AG04450 (cell line): Measurements from ENCODE around the gene HNRNPC. TPM values are rescaled to one million over a fixed set of nuclear protein-coding genes. Genes with fewer than 3 reads are reported as not detected.
A peak's percentile ranks its signal among the peaks of the same experiment; 100 is the strongest.

Source experiments
- CTCF ChIA-PET: fragments of 300-600, 350-600 bp; formaldehyde crosslinking; extraction: SDS; loops from one replicate; lab custom pipeline; 2022; ENCODE audit warnings: antibody characterized with exemption, inconsistent platforms; lab: Charles Lee
- POLR2A ChIA-PET: fragments of 350-600 bp; formaldehyde crosslinking; extraction: SDS; loops from one replicate; lab custom pipeline; 2021; ENCODE audit warnings: antibody characterized with exemption, inconsistent platforms; lab: Yijun Ruan, JAX
- DNase-seq: peaks from one replicate; pipeline ENCODE4 v3.0.0-alpha.2; 2011; ENCODE audit warnings: low read depth, low spot score
- H3K27ac ChIP-seq: one replicate; pipeline ENCODE4 v1.5.1; 2012; ENCODE audit warnings: low read depth, low read length, control low read depth
- H3K27me3 ChIP-seq: one replicate; pipeline ENCODE4 v1.6.0; 2012; ENCODE audit warnings: low read length; ENCODE audit not compliant: control insufficient read depth, insufficient read depth
- H3K4me3 ChIP-seq: 2 replicates; pipeline ENCODE4 v1.5.1; 2011; ENCODE audit warnings: mild to moderate bottlenecking, low read depth, low read length, control low read depth
- H3K9me3 ChIP-seq: 2 replicates; pipeline ENCODE4 v1.5.1; 2012; ENCODE audit warnings: low read length; ENCODE audit not compliant: control insufficient read depth, insufficient read depth
- polyA plus RNA-seq: library from polyadenylated mRNA; depleted of rRNA; stranded (reverse); fragments of >200 nt; gene quantifications from 2 replicates; pipeline ENCODE4 v1.2.3, GENCODE V29; 2011
- TF ChIP-seq, protein P1 (sequence below): IDR thresholded peaks from 2 replicates; pipeline ENCODE4 v1.5.1; 2011; ENCODE audit warnings: low read depth, low read length, control low read depth, inconsistent platforms

HNRNPC gene
- polyA plus RNA-seq, 1 experiment = 828 TPM

- CTCF ChIA-PET = interaction anchor here (0.6 kb wide), 1 partner anchor 101 kb away, joined by 3 read pairs; no protein-coding TSS in a partner anchor
- POLR2A ChIA-PET = interaction anchor here (0.6 to 1.5 kb wide), 2 partner anchors 10 to 24 kb away, joined by 5 to 8 read pairs; no protein-coding TSS in a partner anchor
- Histone ChIP-seq H3K27me3 (no peaks in the 10 kb centered on the region), H3K9me3 (no peaks in the 10 kb centered on the region), H3K27ac (no peak overlapping the region), H3K4me3 (no peak overlapping the region)
- TF ChIP-seq, protein P1, sequence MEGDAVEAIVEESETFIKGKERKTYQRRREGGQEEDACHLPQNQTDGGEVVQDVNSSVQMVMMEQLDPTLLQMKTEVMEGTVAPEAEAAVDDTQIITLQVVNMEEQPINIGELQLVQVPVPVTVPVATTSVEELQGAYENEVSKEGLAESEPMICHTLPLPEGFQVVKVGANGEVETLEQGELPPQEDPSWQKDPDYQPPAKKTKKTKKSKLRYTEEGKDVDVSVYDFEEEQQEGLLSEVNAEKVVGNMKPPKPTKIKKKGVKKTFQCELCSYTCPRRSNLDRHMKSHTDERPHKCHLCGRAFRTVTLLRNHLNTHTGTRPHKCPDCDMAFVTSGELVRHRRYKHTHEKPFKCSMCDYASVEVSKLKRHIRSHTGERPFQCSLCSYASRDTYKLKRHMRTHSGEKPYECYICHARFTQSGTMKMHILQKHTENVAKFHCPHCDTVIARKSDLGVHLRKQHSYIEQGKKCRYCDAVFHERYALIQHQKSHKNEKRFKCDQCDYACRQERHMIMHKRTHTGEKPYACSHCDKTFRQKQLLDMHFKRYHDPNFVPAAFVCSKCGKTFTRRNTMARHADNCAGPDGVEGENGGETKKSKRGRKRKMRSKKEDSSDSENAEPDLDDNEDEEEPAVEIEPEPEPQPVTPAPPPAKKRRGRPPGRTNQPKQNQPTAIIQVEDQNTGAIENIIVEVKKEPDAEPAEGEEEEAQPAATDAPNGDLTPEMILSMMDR = no peak
- no peak for DNase-seq
Measured at GRCh38 chr14:21245813-21246212, 23.4 kb downstream of the HNRNPC start.

DNA sequence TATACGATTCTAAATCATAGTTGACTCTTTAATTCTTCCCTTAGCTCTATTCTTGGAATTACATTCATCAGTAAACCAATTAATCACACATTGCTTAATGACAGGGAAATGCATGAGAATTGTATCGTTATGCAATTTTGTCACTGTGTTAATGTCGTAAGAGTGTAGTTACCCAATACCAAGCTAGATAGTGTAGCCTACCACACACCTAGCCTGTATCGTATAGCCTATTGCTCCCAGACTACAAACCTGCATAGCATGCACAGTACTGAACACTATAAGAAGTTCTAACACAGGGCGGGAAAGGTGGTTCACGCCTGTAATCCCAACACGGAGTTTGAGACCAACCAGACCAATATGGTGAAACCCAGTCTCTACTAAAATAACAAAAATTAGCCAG, 24.7 kb downstream of the HNRNPC start:
- CTCF ChIA-PET = interaction anchor here (1.6 kb wide), 1 partner anchor 12 kb away, joined by 3 read pairs; no protein-coding TSS in a partner anchor
- H3K27ac ChIP-seq = no peak overlapping the region
- H3K27me3 ChIP-seq = no peaks in the 10 kb centered on the region

DNA sequence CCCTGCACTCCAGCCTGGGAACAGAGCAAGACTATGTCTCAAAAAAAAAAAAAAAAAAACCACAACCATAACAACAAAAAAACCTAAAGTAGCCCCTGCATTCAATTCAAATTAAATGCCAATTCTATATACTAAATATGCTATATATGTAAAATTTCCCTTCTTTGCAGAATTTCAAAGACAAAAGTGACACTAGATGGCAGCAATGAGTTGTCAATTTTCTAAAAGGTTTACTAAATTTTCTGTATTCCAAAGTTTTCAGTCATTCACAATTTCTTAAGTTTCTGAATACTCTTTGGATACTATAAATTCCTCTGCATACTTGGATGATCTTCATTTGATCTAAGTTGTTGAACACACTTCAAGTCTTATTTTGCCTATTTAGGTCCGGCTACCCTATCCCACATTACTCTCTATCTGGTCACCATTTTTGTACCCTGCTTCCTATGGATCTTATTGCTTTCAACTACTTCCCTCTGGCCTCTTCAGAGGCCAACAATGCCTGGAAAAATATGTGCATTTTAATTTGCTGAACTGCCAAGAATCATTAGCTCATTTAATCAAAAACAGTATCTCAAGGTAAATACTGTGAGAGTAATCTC, 27.9 kb downstream of the HNRNPC start:
- Histone ChIP-seq H3K27me3 (no peaks in the 10 kb centered on the region), H3K9me3 (no peaks in the 10 kb centered on the region), H3K4me3 (no peak overlapping the region), H3K27ac (no peak overlapping the region)
- ChIA-PET POLR2A (interaction anchor here (1.6 kb wide), 1 partner anchor 10 kb away, joined by 5 read pairs; no protein-coding TSS in a partner anchor), CTCF (interaction anchor here (0.6 to 3.0 kb wide), 5 partner anchors 9 to 21 kb away, joined by 3 to 18 read pairs (median 6); no protein-coding TSS in a partner anchor)
- TF ChIP-seq, protein P1 = peak; percentile 44
- DNase-seq = peak; percentile 11

More for the DNA sequence above, 24.7 kb downstream of the HNRNPC start:
- no peak overlapping the region for H3K4me3 ChIP-seq
- TF ChIP-seq, protein P1 = no peak
- no peaks in the 10 kb centered on the region for H3K9me3 ChIP-seq
- no peak for DNase-seq
- POLR2A ChIA-PET = interaction anchor here (0.6 to 0.7 kb wide), 2 partner anchors 9 to 152 kb away, joined by 3 to 5 read pairs; no protein-coding TSS in a partner anchor

DNA sequence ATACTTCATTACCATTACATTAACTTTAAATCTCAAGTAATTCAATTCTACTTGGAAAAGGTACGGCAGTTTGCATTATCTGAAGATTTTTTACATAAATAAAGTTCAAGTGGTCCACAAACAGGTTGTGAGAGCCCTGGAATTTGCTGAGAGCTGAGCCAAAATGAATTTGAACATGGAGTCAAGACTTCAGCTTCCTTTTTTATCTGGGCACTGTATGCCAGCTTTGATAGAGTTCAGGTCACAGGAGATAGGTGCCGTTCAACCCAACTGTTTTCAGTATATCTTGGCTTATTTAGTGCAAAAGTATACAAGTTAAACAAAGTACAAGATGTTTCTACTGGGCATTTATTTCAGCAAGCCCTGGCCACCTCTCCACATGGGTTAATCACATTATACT, 28.8 kb downstream of the HNRNPC start:
- ChIA-PET POLR2A (no interaction called here), CTCF (interaction anchor here (0.6 to 3.0 kb wide), 6 partner anchors 8 to 96 kb away, joined by 3 to 18 read pairs (median 3); no protein-coding TSS in a partner anchor)
- no peak overlapping the region for H3K4me3 ChIP-seq
- H3K27ac ChIP-seq = no peak overlapping the region
- H3K27me3 ChIP-seq = no peaks in the 10 kb centered on the region
- DNase-seq = no peak
- TF ChIP-seq, protein P1 = no peak
- no peaks in the 10 kb centered on the region for H3K9me3 ChIP-seq
